Measurements from ENCODE around the gene CHORDC1. TPM values are rescaled to one million over a fixed set of nuclear protein-coding genes. Genes with fewer than 3 reads are reported as not detected.

Gene CHORDC1
- total RNA-seq, 1 experiment from 2014 or later, result 70.5 TPM

DNA sequence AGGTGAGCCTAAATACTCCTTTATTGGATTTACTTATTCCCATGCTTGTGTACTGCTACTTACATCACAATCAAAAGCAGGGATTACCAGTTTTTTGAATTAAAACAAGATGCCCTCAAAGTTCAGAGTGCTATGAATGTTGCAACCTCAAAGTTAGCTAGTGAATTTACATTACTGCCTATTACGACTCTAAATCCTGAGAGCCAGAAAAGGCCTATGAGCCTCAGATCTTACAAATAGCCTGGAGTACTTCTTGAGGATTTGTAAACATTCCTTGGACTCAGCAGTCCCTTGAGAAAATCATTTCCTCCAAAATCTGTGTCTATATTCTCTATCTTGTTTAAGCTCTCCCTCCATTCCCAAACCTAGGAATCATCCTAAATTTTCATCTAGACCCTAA lies 25.5 kb downstream of the CHORDC1 start:
- CTCF ChIA-PET, result no interaction called here
- DNase-seq, result no peak
- Histone ChIP-seq H3K36me3 (ENCODE audit: low read depth) (peaks cover 11% of the 10 kb centered on the region), H3K4me3 (no peak overlapping the region), H3K27ac (no peak overlapping the region), H3K9me3 (ENCODE audit: insufficient read depth, low read depth) (no peaks in the 10 kb centered on the region), H4K20me1 (ENCODE audit: insufficient read depth) (no peaks in the 10 kb centered on the region), H3K9me2 (ENCODE audit: insufficient read depth) (no peaks in the 10 kb centered on the region), H3K79me2 (ENCODE audit: low read depth) (no peaks in the 10 kb centered on the region), H2AFZ (no peak overlapping the region), H3K27me3 (ENCODE audit: insufficient read depth, low read depth) (no peaks in the 10 kb centered on the region), H3K4me2 (no peak overlapping the region), H3F3A (ENCODE audit: insufficient read depth, low read depth) (no peaks in the 10 kb centered on the region), H3K4me1 (replicated peaks; ENCODE audit: insufficient read depth) (no peaks in the 10 kb centered on the region)
- no TSS peak for BruUV-seq (replicated peaks)
- POLR2A ChIA-PET (ENCODE audit: unreplicated experiment), result no interaction called here
- intact Hi-C loops (cut with micrococcal nuclease; ENCODE audit: unreplicated experiment), result no loop called here
- TF ChIP-seq EZH2 (IDR thresholded peaks at IDR 0.05; ENCODE audit: low read depth), result no peak
- TF ChIP-seq, protein P1, sequence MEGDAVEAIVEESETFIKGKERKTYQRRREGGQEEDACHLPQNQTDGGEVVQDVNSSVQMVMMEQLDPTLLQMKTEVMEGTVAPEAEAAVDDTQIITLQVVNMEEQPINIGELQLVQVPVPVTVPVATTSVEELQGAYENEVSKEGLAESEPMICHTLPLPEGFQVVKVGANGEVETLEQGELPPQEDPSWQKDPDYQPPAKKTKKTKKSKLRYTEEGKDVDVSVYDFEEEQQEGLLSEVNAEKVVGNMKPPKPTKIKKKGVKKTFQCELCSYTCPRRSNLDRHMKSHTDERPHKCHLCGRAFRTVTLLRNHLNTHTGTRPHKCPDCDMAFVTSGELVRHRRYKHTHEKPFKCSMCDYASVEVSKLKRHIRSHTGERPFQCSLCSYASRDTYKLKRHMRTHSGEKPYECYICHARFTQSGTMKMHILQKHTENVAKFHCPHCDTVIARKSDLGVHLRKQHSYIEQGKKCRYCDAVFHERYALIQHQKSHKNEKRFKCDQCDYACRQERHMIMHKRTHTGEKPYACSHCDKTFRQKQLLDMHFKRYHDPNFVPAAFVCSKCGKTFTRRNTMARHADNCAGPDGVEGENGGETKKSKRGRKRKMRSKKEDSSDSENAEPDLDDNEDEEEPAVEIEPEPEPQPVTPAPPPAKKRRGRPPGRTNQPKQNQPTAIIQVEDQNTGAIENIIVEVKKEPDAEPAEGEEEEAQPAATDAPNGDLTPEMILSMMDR (conservative IDR thresholded peaks at IDR 0.05), result no peak

DNA sequence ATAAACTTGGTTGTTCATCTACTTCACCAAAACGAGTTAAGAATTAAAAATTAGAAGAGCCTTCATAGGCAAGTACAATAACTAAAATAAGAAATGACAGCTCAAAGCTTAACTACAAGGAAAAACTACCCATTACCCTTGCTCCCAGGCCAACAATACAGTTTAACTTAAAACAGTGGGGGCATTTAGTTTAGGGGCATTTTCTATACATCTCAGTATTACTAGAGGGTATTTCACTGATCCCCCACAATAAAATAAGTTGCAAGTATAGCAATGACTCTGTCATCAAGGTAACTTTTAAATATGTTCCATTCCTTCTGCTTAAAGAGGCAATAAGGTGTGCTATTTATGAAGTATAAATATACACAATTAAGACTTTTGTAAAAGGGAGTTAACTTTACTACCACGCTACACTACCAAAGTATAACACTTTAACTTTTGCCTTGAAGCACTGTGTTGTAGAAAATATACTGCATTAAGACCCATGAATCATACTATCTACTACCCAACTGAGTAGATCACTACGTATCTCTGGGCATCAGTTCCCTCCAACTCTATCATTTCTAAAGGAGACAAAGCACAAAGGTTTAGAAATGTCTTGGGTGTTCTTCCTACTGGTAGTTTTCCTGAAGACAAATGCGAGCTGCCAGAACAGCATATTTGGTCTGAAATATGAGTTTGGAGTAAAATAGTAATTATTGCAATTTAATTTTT lies 29.8 kb downstream of the CHORDC1 start:
- Histone ChIP-seq H3K4me2 (no peak overlapping the region), H3K9me2 (ENCODE audit: insufficient read depth) (no peaks in the 10 kb centered on the region), H3K9me3 (ENCODE audit: insufficient read depth, low read depth) (no peaks in the 10 kb centered on the region), H3K27ac (no peak overlapping the region), H2AFZ (no peak overlapping the region), H4K20me1 (ENCODE audit: insufficient read depth) (no peaks in the 10 kb centered on the region), H3K4me1 (replicated peaks; ENCODE audit: insufficient read depth) (no peaks in the 10 kb centered on the region), H3K27me3 (ENCODE audit: insufficient read depth, low read depth) (no peaks in the 10 kb centered on the region), H3K79me2 (ENCODE audit: low read depth) (no peaks in the 10 kb centered on the region), H3K4me3 (no peak overlapping the region), H3K36me3 (ENCODE audit: low read depth) (0 out of 2 replicates have a peak, but pooled peaks cover 3% of the 10 kb centered on the region), H3F3A (ENCODE audit: insufficient read depth, low read depth) (no peaks in the 10 kb centered on the region)
- no TSS peak for BruUV-seq (replicated peaks)
- TF ChIP-seq, protein P1 (conservative IDR thresholded peaks at IDR 0.05), result no peak
- TF ChIP-seq EZH2 (IDR thresholded peaks at IDR 0.05; ENCODE audit: low read depth), result no peak
- DNase-seq, result no peak
- intact Hi-C loops (cut with micrococcal nuclease; ENCODE audit: unreplicated experiment), result no loop called here
- ChIA-PET CTCF (no interaction called here), POLR2A (ENCODE audit: unreplicated experiment) (no interaction called here)

DNA sequence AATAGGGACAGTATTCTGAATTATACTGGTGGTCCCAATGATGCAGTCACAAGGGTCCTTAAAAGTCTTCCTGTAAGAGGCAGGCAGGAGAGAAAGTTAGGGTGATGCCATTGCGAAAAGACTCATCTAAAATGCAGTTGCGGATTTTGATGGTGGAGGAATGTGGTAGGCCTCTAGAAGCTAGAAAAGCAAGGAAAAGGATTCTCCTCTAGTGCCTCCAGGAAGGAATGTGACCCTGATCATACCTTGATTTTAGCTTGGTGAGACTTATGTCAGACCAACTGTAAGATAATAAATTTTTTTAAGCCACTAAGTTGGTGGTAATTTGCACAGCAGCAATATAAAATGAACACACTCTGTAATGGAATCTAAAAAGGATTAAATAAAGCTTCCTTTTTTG lies 33.8 kb downstream of the CHORDC1 start:
- H3K36me3 ChIP-seq (ENCODE audit: low read depth), result 0 out of 2 replicates have a peak, but pooled peaks cover 3% of the 10 kb centered on the region
- no peaks in the 10 kb centered on the region for H3F3A ChIP-seq (ENCODE audit: insufficient read depth, low read depth)
- H3K27me3 ChIP-seq (ENCODE audit: insufficient read depth, low read depth), result no peaks in the 10 kb centered on the region
- DNase-seq, result no peak
- H4K20me1 ChIP-seq (ENCODE audit: insufficient read depth), result no peaks in the 10 kb centered on the region
- no peak overlapping the region for H3K4me3 ChIP-seq
- ChIA-PET POLR2A (ENCODE audit: unreplicated experiment) (no interaction called here), CTCF (no interaction called here)
- TF ChIP-seq EZH2 (IDR thresholded peaks at IDR 0.05; ENCODE audit: low read depth), result no peak
- TF ChIP-seq, protein P1 (conservative IDR thresholded peaks at IDR 0.05), result no peak
- no peak overlapping the region for H3K4me2 ChIP-seq
- H3K79me2 ChIP-seq (ENCODE audit: low read depth), result no peaks in the 10 kb centered on the region
- no peaks in the 10 kb centered on the region for H3K9me3 ChIP-seq (ENCODE audit: insufficient read depth, low read depth)
- intact Hi-C loops (cut with micrococcal nuclease; ENCODE audit: unreplicated experiment), result no loop called here
- no peak overlapping the region for H2AFZ ChIP-seq
- no peaks in the 10 kb centered on the region for H3K9me2 ChIP-seq (ENCODE audit: insufficient read depth)
- no peak overlapping the region for H3K27ac ChIP-seq
- no TSS peak for BruUV-seq (replicated peaks)
- H3K4me1 ChIP-seq (replicated peaks; ENCODE audit: insufficient read depth), result no peaks in the 10 kb centered on the region
